SU-DHL-6 (cell line): ENCODE data around the gene MAP2K6.

Experiments
- CTCF ChIP-seq: fragments of 200-600 bp; sonication (generic); IDR thresholded peaks from one replicate; pipeline ENCODE4 v1.5.1; 2017; ENCODE audit warnings: antibody characterized with exemption, mild to moderate bottlenecking, low read length, moderate library complexity; ENCODE audit not compliant: insufficient read depth, poor library complexity, severe bottlenecking
- EZH2phosphoT487 ChIP-seq: fragments of 200-600 bp; sonication (generic), shearing (Covaris generic); conservative IDR thresholded peaks from 2 replicates; pipeline ENCODE4 v1.6.1; 2018; ENCODE audit warnings: mild to moderate bottlenecking, antibody characterized with exemption, low read length, moderate library complexity, mixed read lengths

DNA sequence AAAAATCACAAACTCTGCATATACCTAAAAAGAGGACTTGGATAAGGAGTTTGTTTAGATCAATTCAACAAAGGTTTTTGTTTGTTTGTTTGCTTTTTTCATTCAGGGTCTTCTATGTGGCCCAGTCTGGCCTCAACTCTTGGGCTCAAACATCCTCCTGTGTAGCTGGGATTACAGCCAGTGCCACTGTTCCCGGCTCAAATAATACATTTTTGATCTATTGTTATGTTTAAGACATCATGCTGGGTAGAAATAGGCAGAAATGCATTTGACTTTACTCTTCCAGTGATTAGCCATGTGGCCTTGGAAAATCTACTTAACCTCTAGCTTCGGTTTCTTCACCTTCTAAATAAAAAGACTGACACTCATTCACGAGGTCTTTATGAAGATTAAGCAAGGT is 11.5 kb downstream of the MAP2K6 start:
- TF ChIP-seq CTCF: no peak
- no peak for TF ChIP-seq EZH2phosphoT487
